GM21515 (cell line): ENCODE data around the gene GPATCH2L.

Experiments
- ATAC-seq: cut with Tn5 transposase; IDR thresholded peaks from one replicate; pipeline ENCODE4 v1.9.1; 2021; ENCODE audit not compliant: unreplicated experiment

GPATCH2L gene

DNA sequence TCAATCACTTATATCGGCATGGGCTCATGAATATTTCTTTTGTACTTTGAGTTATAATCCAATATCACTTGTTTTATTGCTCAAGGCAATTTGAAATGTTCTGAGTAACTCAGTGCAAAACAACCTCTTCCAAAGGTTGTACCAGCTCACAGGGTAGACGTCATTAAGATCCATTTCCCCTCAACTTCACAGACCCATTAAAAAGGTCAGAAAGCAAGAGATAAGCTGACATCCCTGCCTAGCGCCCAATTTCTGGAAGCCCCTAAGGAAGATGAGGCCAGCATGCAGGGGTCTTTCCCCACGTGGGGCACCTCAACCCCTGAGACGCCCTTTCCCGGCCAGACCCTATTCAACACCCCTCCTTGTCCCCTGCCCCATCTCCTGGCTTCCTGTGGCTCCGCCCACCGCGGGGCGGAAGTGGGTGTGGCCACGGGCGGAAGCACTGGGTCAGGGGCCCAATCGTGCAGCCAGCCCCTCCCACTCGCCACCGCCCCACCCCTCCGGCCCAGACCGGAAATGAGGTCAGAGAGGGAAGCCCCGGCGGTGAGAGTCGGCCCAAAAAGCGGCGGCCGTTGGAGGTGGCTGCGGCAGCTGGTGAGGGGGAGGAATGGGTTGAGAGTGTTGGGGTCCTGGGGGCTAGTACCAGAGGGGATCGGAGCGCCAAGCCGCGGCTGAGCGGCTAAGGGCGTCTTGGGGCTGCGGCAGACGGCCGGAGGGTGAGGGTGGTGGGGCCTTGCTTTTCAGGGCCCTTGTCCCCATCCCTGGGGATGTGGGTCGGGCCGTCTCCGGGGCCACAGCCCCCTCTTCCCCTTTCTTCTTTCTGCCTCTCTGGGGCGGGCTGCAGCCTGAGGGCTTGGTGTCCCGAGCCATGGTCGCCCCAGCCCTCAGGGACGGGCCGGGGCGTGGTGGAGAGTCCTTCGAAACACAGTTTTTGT lies at the start of gene GPATCH2L:
GPATCH2L (plus strand) TSS at position 525 of the 935 bp plus-strand sequence. CDS start 2,442 bp downstream, outside the sequence.
- peak; percentile 86 for ATAC-seq

- no peak for ATAC-seq
These were observed 46.8 kb upstream of the GPATCH2L start for GRCh38 chr14:76104802-76105355.

DNA sequence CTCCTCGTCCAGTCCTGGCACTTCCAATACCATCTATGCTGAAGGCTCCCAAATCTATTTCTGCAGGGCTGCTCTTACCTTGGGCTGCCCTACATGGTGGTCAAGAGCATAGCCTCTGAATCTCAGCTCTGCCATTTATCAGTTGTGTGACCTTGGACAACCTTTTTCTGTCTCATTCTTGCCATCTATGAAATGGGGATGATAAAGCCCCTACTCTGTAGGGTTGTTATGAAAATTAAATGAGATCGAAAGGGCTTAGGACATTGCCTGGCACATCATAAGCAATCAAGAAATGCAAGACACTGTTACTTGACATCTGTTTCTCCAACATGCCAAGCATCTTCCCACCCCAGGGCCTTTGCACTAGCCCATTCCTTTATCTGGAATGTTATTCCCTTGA lies 45.5 kb upstream of the GPATCH2L start:
- no peak for ATAC-seq

GRCh38 chr14:76109087-76109880 lies 42.4 kb upstream of the GPATCH2L start:
- ATAC-seq: no peak

- no peak for ATAC-seq
These were observed 38.7 kb upstream of the GPATCH2L start for GRCh38 chr14:76112889-76113624.

- no peak for ATAC-seq
These were observed 38.0 kb upstream of the GPATCH2L start for GRCh38 chr14:76113691-76114090.

GRCh38 chr14:76115010-76115422 lies 36.7 kb upstream of the GPATCH2L start:
- ATAC-seq: no peak

DNA sequence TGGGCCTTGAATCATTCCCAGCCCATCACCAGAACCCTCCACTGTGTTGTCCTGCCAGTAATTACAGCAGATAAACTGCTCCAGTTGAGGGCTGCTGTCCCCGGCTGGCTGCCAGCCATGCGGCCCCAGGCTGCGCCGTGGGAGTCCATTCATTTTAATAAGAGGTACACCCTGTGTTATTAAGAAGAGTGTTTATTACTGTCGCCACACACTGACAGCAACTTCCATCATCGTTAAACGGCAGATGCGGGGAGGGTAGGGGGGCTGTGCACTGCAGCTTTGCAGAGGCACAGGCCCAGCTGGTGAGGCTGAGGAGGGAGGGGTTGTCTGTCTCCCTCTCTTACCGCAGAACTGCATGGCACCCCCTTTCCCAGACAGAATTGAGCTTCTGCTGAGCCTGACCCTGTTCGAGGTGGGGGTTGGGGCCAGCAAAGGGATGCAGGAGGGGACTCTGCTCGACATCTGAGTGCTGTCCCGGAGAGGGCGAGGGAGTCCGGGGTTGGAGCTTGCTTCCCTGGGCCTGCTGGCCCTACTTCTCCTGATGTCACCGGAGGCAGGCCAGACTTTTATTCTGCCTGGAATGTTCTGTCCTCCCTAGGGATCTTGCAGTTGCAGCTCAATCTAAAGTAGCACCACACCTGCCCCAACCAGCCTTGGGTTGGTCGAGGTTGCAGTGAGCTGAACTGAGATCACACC lies 33.8 kb upstream of the GPATCH2L start:
- no peak for ATAC-seq

DNA sequence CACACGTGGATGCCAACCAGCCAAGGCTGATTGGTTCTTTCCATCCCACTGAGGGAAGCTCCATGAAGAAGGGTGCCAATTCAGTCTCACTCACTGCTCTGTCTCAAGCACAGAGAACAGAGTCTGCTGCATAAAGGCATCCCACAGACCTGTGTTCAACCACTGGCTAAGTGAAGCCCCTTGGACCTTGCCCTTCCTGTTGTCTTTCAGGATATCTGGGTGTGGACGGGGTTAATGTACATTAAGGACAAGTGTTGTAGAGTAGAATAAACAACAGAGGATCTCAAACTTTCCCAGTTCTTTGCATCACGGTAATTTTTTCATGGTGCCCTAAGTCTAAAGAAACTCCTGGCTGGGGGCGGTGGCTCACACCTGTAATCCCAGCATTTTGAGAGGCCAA lies 33.1 kb upstream of the GPATCH2L start:
- no peak for ATAC-seq

- ATAC-seq: no peak
These were observed 30.5 kb upstream of the GPATCH2L start for GRCh38 chr14:76121089-76121748.

DNA sequence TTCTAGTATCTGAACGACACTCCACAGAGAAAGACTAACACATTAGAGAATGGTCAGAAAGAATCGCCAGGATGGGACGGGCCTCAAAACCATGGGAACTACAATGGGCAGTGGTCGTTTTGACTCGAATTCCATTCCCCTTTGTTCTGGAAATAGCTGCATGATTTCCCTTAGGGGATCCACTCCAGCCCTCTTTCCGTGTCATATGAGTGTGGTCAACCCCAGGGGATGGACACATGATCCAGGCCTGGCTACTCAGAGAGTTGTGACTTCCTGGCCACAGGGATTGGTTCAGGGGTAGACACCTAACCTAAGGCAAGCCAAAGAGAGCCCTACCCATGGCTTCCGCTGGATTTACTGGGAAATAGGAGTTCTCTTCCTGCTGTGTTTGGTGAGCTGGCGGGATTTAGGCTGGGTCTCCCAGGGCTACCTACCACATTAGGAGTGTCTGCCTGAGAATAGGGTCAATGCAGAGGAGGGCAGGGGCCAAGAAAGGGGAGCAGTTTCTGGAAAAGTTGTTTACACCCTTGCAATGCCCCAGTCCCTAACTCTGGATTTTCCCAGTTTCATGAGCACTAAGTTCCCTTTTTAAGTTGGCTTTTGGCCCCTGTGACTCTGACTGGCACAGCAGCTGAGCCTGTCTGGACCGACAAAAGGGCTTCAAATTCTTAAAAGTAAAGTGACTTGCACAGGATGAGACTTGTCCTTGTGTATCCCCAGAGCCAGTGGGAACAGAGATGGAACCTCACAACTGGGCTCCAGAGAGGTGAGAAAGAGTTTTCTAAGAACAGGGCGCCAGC lies 28.1 kb upstream of the GPATCH2L start:
- ATAC-seq: no peak

GRCh38 chr14:76125511-76125910 lies 26.2 kb upstream of the GPATCH2L start:
- no peak for ATAC-seq

DNA sequence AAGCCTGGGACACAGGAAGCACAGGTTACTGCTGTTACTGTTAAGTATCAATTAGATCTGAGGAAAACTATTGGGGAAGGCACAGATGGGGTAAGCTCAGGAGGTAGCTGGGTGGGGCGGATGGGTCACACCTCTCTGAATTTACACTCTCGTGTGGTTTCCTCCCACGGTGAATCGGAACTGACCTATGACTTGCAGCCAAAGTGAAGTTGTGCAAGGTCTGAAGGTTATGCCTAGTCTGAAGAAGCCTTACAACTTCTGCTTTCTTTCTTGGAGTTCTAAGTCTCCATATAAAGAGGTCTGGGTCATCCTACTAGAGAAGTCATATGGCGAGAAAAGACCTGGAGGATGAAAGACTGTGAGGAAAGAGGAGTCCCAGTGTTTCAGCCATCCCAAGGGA lies 25.6 kb upstream of the GPATCH2L start:
- ATAC-seq: no peak

DNA sequence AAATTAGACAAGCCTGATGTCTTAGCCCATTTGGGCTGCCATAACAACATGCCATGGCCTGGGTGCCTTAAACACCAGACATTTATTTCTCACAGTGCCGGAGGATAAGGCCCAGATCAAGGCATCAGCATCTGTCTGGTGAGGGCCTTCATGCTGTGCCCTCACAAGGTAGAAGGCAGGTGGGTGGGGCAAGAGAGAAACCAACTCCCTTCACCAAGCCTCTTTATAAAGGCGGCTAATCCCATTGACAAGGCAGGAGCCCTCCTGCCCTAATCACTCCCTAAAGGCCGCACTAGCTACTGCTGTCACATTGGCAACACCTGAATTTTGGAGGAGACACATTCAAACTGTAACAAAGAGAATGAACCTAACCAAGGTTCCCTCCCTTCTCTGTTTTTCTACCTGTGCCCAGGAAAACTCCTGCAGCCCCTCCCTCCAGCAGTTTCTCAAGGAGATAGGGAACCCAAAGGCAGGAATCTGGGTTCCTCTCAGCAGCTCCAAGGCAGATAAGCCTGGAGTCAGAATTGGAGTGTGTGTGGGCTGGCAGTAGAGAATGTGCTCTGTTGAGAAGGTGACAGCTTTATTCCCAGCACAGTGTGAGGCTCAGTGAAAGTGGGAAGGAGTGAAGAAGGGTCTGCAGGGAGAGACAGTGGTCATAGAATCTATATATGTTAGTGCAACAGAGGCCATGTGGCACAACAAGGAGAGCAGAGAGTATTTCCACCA lies 21.7 kb upstream of the GPATCH2L start:
- ATAC-seq: no peak

DNA sequence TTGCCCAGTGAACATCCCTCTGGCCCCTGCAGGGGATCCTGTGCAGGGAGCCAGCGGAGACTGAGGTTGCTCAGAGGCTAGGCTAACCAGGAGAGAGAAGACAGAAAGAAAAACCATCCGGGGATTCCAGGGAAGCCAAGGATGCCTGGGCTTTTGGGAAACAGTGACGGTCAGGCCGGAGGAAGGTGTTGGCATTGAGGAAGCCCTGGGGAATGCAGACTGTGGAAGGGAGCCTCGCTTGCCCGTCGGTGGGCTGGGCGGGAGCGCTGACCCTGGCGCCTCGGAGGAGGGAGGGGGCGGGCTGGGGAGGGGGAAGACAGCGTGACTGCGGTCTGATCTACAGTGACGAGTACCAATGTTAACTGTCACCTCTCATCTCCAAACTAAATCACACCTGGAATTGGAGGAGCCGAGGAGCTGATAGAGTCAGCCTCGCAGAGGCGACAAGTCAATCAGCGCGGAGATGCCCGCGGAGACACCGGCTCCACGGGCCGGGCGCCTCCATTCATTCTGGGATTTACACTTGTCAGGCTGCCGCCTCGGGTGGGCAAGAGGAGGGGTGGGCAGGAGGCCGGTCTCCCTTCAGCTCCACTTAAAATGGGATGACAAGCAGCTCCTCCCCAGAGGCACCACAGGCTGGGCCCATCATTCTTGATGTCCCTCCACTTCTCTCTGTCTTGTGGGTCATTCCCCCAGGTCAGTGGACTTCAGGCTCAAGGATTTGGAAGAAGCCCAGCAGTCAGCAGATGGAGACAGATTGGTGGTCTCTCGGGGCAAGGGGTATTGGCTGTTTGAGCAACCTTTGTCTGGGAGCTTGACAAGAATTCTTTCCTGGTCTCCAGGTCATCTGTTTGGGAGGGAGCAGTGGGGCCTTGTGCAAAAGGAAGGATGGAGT lies 20.4 kb upstream of the GPATCH2L start:
- ATAC-seq: no peak

DNA sequence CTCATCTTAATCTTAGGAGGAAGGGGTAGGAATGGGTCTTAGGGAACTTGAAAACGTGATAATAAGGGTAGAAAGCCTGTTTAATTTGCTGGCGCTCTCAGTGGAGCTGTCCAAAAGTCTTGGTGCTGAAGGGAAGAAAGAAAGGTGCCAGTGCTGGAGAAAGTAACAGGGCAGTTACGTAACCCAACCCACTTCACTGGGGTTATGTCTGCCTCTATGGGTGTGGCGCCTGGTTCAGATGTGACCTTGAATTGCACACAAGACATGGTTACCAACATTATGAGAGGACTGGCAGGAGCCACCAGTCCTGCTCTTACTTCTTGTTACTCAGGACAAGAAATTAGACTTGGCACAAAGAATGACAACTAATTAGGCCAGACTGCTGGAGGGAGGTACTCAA lies 18.6 kb upstream of the GPATCH2L start:
- no peak for ATAC-seq

DNA sequence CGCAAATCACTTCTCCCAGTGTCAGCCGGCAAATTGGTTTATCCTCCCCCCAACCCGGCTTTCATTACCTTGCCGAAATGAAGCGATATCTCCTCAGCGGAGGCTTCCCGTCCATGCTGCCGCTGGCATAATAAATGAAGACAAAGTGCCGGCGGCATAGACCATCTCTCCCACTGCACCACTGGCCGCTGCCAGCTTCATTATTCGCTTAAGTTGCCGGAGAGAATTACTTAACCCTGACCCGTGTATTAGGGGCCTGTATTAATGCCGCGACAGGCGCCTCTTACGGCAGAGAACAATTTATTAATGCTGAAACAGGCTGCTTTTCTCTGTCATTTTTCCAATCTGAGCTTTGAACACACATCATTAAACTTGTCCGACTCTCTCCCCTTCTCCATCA lies 17.5 kb upstream of the GPATCH2L start:
- no peak for ATAC-seq
